ENCODE data around the gene ZFYVE28.

Gene ZFYVE28

GRCh38 chr4:2341261-2341841, 77.1 kb downstream of the ZFYVE28 start:
- DNase-seq = no peak

GRCh38 chr4:2340272-2341061, 78.0 kb downstream of the ZFYVE28 start:
- no peak for DNase-seq

GRCh38 chr4:2339458-2340271, 78.8 kb downstream of the ZFYVE28 start:
- no peak for DNase-seq

- DNase-seq = no peak
These were observed 79.5 kb downstream of the ZFYVE28 start for GRCh38 chr4:2338754-2339457.

GRCh38 chr4:2337896-2338295, 80.5 kb downstream of the ZFYVE28 start:
- DNase-seq = no peak

- DNase-seq = no peak
These were observed 81.2 kb downstream of the ZFYVE28 start for GRCh38 chr4:2337131-2337723.

GRCh38 chr4:2336659-2337058, 81.8 kb downstream of the ZFYVE28 start:
- DNase-seq = no peak

- DNase-seq = no peak
These were observed 82.7 kb downstream of the ZFYVE28 start for GRCh38 chr4:2335729-2336101.

- no peak for DNase-seq
These were observed 83.4 kb downstream of the ZFYVE28 start for GRCh38 chr4:2334826-2335728.

GRCh38 chr4:2333916-2334644, 84.4 kb downstream of the ZFYVE28 start:
- DNase-seq = no peak

- DNase-seq = no peak
These were observed 85.0 kb downstream of the ZFYVE28 start for GRCh38 chr4:2333356-2333841.

- no peak for DNase-seq
These were observed 85.5 kb downstream of the ZFYVE28 start for GRCh38 chr4:2332976-2333319.

GRCh38 chr4:2332201-2332975, 86.1 kb downstream of the ZFYVE28 start:
- no peak for DNase-seq

- DNase-seq = no peak
These were observed 86.8 kb downstream of the ZFYVE28 start for GRCh38 chr4:2331519-2332200.

GRCh38 chr4:2331043-2331420, 87.4 kb downstream of the ZFYVE28 start:
- DNase-seq = no peak

- DNase-seq = no peak
These were observed 88.1 kb downstream of the ZFYVE28 start for GRCh38 chr4:2330091-2331042.

GRCh38 chr4:2327579-2327978, 90.9 kb downstream of the ZFYVE28 start:
- no peak for DNase-seq

- DNase-seq = no peak
These were observed 93.6 kb downstream of the ZFYVE28 start for GRCh38 chr4:2324891-2325290.
